ENCODE data around the gene KRTAP29-1.

DNA sequence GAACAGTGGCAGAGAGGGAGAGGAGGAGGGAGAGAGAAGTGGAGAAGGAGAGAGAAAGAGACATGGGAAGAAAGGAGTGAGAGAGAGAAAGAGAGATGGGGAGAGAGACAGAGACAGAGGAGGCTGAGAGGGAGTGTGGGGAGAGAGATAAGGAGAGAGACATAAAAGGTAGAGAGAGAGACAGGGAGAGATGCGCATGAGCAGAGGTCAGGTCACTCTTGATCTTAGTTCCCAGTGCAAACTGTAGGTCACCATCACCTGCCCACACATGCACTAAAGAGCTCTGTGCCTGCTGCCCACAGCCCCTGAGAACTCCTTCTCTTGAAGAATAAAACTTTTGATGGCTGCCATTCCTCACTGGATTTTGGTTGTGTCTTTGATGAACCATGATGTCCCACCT is 33.1 kb upstream of the KRTAP29-1 start:
- TF ChIP-seq, protein P1, sequence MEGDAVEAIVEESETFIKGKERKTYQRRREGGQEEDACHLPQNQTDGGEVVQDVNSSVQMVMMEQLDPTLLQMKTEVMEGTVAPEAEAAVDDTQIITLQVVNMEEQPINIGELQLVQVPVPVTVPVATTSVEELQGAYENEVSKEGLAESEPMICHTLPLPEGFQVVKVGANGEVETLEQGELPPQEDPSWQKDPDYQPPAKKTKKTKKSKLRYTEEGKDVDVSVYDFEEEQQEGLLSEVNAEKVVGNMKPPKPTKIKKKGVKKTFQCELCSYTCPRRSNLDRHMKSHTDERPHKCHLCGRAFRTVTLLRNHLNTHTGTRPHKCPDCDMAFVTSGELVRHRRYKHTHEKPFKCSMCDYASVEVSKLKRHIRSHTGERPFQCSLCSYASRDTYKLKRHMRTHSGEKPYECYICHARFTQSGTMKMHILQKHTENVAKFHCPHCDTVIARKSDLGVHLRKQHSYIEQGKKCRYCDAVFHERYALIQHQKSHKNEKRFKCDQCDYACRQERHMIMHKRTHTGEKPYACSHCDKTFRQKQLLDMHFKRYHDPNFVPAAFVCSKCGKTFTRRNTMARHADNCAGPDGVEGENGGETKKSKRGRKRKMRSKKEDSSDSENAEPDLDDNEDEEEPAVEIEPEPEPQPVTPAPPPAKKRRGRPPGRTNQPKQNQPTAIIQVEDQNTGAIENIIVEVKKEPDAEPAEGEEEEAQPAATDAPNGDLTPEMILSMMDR (conservative IDR thresholded peaks at IDR 0.05 in 1 of 2, IDR thresholded peaks at IDR 0.05 in 1 of 2; ENCODE audit: low read depth in 1 of 2, low read length in 2 of 2) = no peak
- TF ChIP-seq EZH2 (IDR thresholded peaks at IDR 0.05; ENCODE audit: low read length, missing control alignments) = no peak

Data from fibroblast of lung (primary cell).